SK-N-SH (cell line): ENCODE measurements around the gene SIK2. TPM values are rescaled to one million over a fixed set of nuclear protein-coding genes. Genes with fewer than 3 reads are reported as not detected.

Experiments
- CTCF ChIA-PET: fragments of 300-600, 350-600 bp; formaldehyde crosslinking; extraction: SDS; loops from one replicate; lab custom pipeline; 2021; lab: Yijun Ruan, JAX
- POLR2A ChIA-PET: fragments of 350-600 bp; sonication (Branson Sonifier 250); formaldehyde crosslinking; extraction: SDS; loops from one replicate; lab custom pipeline; 2020; ENCODE audit warnings: antibody characterized with exemption, inconsistent platforms; lab: Yijun Ruan, JAX
- DNase-seq: peaks from one replicate; pipeline ENCODE4 v3.0.0; 2012
- H2AFZ ChIP-seq: fragments of 200-600 bp; sonication (generic); 2 replicates; pipeline ENCODE4 v1.8.1; 2016; ENCODE audit warnings: antibody characterized with exemption, mild to moderate bottlenecking, low read depth
- H3F3A ChIP-seq: fragments of 200-600 bp; sonication (generic); replicated peaks from 2 replicates; pipeline ENCODE3; 2016; ENCODE audit warnings: antibody characterized with exemption, mild to moderate bottlenecking; ENCODE audit not compliant: insufficient read depth
- H3K27ac ChIP-seq, 2 experiments: fragments of 200-500 bp in 1 of 2; fragments of 200-600 bp in 1 of 2; sonication (Bioruptor generic) in 1 of 2; sonication (generic), shearing (Covaris generic) in 1 of 2; 2 replicates each; pipeline versions ENCODE4 v1.5.1 to v1.6.1; 2014 to 2016; ENCODE audit warnings: low read depth in 2 of 2, inconsistent platforms in 1 of 2, low read length in 1 of 2, mild to moderate bottlenecking in 1 of 2, mixed read lengths in 1 of 2
- H3K27me3 ChIP-seq: fragments of 200-600 bp; sonication (generic), shearing (Covaris generic); 2 replicates; pipeline ENCODE4 v1.6.1; 2016; ENCODE audit warnings: mixed run types; ENCODE audit not compliant: insufficient read depth
- H3K36me3 ChIP-seq, 2 experiments: fragments of 200-500 bp in 1 of 2; fragments of 200-600 bp in 1 of 2; sonication (Bioruptor generic) in 1 of 2; sonication (generic) in 1 of 2; replicated peaks in 1 of 2; 2 replicates each; pipeline versions ENCODE3 to v1.5.1; 2014 to 2016; ENCODE audit warnings: low read length in 1 of 2, mild to moderate bottlenecking in 1 of 2; ENCODE audit not compliant: insufficient read depth in 2 of 2, control insufficient read depth in 1 of 2
- H3K4me1 ChIP-seq, 2 experiments: fragments of 200-500 bp in 1 of 2; fragments of 200-600 bp in 1 of 2; sonication (Bioruptor generic) in 1 of 2; sonication (generic), shearing (Covaris generic) in 1 of 2; 2 replicates each; pipeline versions ENCODE4 v1.5.1 to v1.6.1; 2014 to 2016; ENCODE audit warnings: low read depth in 1 of 2, low read length in 1 of 2, mixed run types in 1 of 2; ENCODE audit not compliant: insufficient read depth in 2 of 2, control insufficient read depth in 1 of 2
- H3K4me2 ChIP-seq: fragments of 200-600 bp; sonication (generic), shearing (Covaris generic); 2 replicates; pipeline ENCODE4 v1.6.1; 2017; ENCODE audit warnings: mixed run types
- H3K4me3 ChIP-seq, 2 experiments: fragments of 200-500 bp in 1 of 2; fragments of 200-600 bp in 1 of 2; sonication (Bioruptor generic) in 1 of 2; sonication (generic), shearing (Covaris generic) in 1 of 2; 2 replicates each; pipeline versions ENCODE4 v1.5.1 to v1.8.1; 2014 to 2016; ENCODE audit warnings: low read depth in 2 of 2, inconsistent platforms in 1 of 2, low read length in 1 of 2, mild to moderate bottlenecking in 1 of 2, mixed read lengths in 1 of 2, moderate library complexity in 1 of 2
- H3K79me2 ChIP-seq: fragments of 200-600 bp; sonication (generic); 2 replicates; pipeline ENCODE4 v1.8.1; 2017; ENCODE audit warnings: mild to moderate bottlenecking; ENCODE audit not compliant: insufficient read depth
- H3K9ac ChIP-seq: fragments of 200-600 bp; sonication (generic); 2 replicates; pipeline ENCODE4 v1.6.1; 2017; ENCODE audit warnings: mixed run types
- H3K9me2 ChIP-seq: fragments of 200-600 bp; sonication (generic); 2 replicates; pipeline ENCODE4 v1.6.1; 2017; ENCODE audit warnings: mixed run types
- H3K9me3 ChIP-seq: fragments of 200-600 bp; sonication (generic); 2 replicates; pipeline ENCODE4 v1.6.1; 2017; ENCODE audit warnings: mixed run types, mild to moderate bottlenecking, moderate library complexity
- H4K20me1 ChIP-seq: fragments of 200-600 bp; sonication (generic); 2 replicates; pipeline ENCODE4 v1.6.1; 2017; ENCODE audit warnings: mild to moderate bottlenecking, mixed run types; ENCODE audit not compliant: insufficient read depth
- CHD2 ChIP-seq: fragments of 150-350 bp; IDR thresholded peaks from 2 replicates; pipeline ENCODE4 v1.6.1; 2018; ENCODE audit warnings: low read length; ENCODE audit not compliant: partially characterized antibody
- CTCF ChIP-seq: fragments of 200-600 bp; sonication (generic); IDR thresholded peaks from 2 replicates; pipeline ENCODE4 v1.6.1; 2017; ENCODE audit warnings: antibody characterized with exemption, mild to moderate bottlenecking, moderate library complexity
- EP300 ChIP-seq, 2 experiments: IDR thresholded peaks; 2 replicates each; pipeline versions ENCODE4 v1.4.0 to v1.6.1; 2012; ENCODE audit warnings: borderline replicate concordance in 1 of 2, low read depth in 1 of 2, low read length in 1 of 2
- FOXJ3 ChIP-seq: sonication (generic); formaldehyde crosslinking; IDR thresholded peaks from 2 replicates; pipeline ENCODE4 v1.5.1; 2020; ENCODE audit warnings: mild to moderate bottlenecking, missing genetic modification reagents
- GABPA ChIP-seq: IDR thresholded peaks from 2 replicates; pipeline ENCODE4 v1.4.0; 2012; ENCODE audit warnings: low read depth, mild to moderate bottlenecking
- MEF2A ChIP-seq: IDR thresholded peaks from 2 replicates; pipeline ENCODE4 v1.4.0; 2012; ENCODE audit warnings: low read depth, borderline replicate concordance
- POLR2AphosphoS5 ChIP-seq: IDR thresholded peaks from 2 replicates; pipeline ENCODE4 v1.6.1; 2012; ENCODE audit warnings: low read depth, low read length
- RFX5 ChIP-seq: IDR thresholded peaks from 2 replicates; pipeline ENCODE4 v1.6.1; 2012; ENCODE audit warnings: mild to moderate bottlenecking, improper control_type of control experiment, low read length
- RXRA ChIP-seq: IDR thresholded peaks from 2 replicates; pipeline ENCODE4 v1.4.0; 2012; ENCODE audit warnings: low read depth, mild to moderate bottlenecking, borderline replicate concordance
- SIN3A ChIP-seq: IDR thresholded peaks from 2 replicates; pipeline ENCODE4 v1.6.1; 2012; ENCODE audit warnings: low read depth, mild to moderate bottlenecking, low read length, moderate library complexity, borderline replicate concordance
- TAF1 ChIP-seq: IDR thresholded peaks from 2 replicates; pipeline ENCODE4 v1.6.1; 2012; ENCODE audit warnings: low read depth, mild to moderate bottlenecking, low read length, moderate library complexity, borderline replicate concordance
- TCF12 ChIP-seq: IDR thresholded peaks from 2 replicates; pipeline ENCODE4 v1.4.0; 2012
- YY1 ChIP-seq: IDR thresholded peaks from 2 replicates; pipeline ENCODE4 v1.4.0; 2012; ENCODE audit warnings: low read depth, mild to moderate bottlenecking
- ZBTB33 ChIP-seq: IDR thresholded peaks from 2 replicates; pipeline ENCODE4 v1.4.0; 2012; ENCODE audit warnings: low read depth, borderline replicate concordance
- WGBS: methylation state at CpG from one replicate; pipeline ENCODE4 v1.1.6; 2017; ENCODE audit warnings: low lambda C conversion rate; 5-methylcytosine and 5-hydroxymethylcytosine counted together
- polyA plus RNA-seq, 3 experiments: library from polyadenylated mRNA; depleted of rRNA; stranded (reverse); fragments of >200 nt; gene quantifications; 2 replicates each; pipeline ENCODE4 v1.2.3, GENCODE V29; 2012
- TF ChIP-seq, protein P1 (sequence below): IDR thresholded peaks from 2 replicates; pipeline ENCODE4 v1.4.0; 2012; ENCODE audit warnings: low read depth
- TF ChIP-seq, protein P2 (sequence below): IDR thresholded peaks from 2 replicates; pipeline ENCODE4 v1.6.1; 2012; ENCODE audit warnings: mild to moderate bottlenecking, low read depth, low read length, moderate library complexity
- TF ChIP-seq, protein P3 (sequence below): fragments of 150-350 bp; IDR thresholded peaks from 2 replicates; pipeline ENCODE4 v1.6.1; 2017; ENCODE audit warnings: antibody characterized with exemption, low read length, low read depth, borderline replicate concordance
- TF ChIP-seq, protein P4 (sequence below): IDR thresholded peaks from 2 replicates; pipeline ENCODE4 v1.4.0; 2012; ENCODE audit warnings: low read depth, borderline replicate concordance

Gene SIK2
- polyA plus RNA-seq, 1 of the 3 experiments (the other 2 are of a cell fraction), result 8.9 TPM

- peaks cover 7 to 25% of the 10 kb centered on the region in 2 experiments for H3K36me3 ChIP-seq
- H3K9me3 ChIP-seq, result no peaks in the 10 kb centered on the region
- no peak overlapping the region for H3K4me3 ChIP-seq
- H3K27me3 ChIP-seq, result no peaks in the 10 kb centered on the region
- peaks cover 44% of the 10 kb centered on the region for H3F3A ChIP-seq
- WGBS, result 95% methylated on average over 7 of the region's 7 CpGs
- no peaks in the 10 kb centered on the region for H3K79me2 ChIP-seq
- H3K27ac ChIP-seq, result no peak overlapping the region
- no peak for TF ChIP-seq TAF1
- no peak for TF ChIP-seq FOXJ3 (CRISPR knock-in tag)
- TF ChIP-seq RFX5, result no peak
- TF ChIP-seq POLR2AphosphoS5, result 0 out of 2 replicates have a peak, but pooled peaks have one; percentile 40
- TF ChIP-seq, protein P1, sequence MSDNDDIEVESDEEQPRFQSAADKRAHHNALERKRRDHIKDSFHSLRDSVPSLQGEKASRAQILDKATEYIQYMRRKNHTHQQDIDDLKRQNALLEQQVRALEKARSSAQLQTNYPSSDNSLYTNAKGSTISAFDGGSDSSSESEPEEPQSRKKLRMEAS, result no peak
- no peaks in the 10 kb centered on the region for H3K9me2 ChIP-seq
- H2AFZ ChIP-seq, result no peak overlapping the region
- peaks cover 3 to 22% of the 10 kb centered on the region in 2 experiments; a peak in 3 of 4 replicates for H3K4me1 ChIP-seq
- no peaks in the 10 kb centered on the region for H4K20me1 ChIP-seq
- no peak overlapping the region for H3K4me2 ChIP-seq
- ChIA-PET CTCF (interaction anchor here (0.5 to 2.7 kb wide), 16 partner anchors 18 to 365 kb away, joined by 3 to 21 read pairs (median 4); no protein-coding TSS in a partner anchor), POLR2A (no interaction called here)
- no peak overlapping the region for H3K9ac ChIP-seq
- DNase-seq, result no peak
Observed at GRCh38 chr11:111566324-111566723, 35.9 kb upstream of the SIK2 start.

- no peaks in the 10 kb centered on the region for H3K9me3 ChIP-seq
- H3K9me2 ChIP-seq, result no peaks in the 10 kb centered on the region
- H3K4me2 ChIP-seq, result no peak overlapping the region
- H2AFZ ChIP-seq, result no peak overlapping the region; the same call in 1 of the 2 replicates
- no peak for DNase-seq
- peaks cover 3 to 19% of the 10 kb centered on the region in 2 experiments; a peak in 3 of 4 replicates for H3K4me1 ChIP-seq
- no peak overlapping the region for H3K27ac ChIP-seq
- peaks cover 18% of the 10 kb centered on the region for H3F3A ChIP-seq
- ChIA-PET POLR2A (no interaction called here), CTCF (interaction anchor here (0.8 to 1.6 kb wide), 4 partner anchors 17 to 208 kb away, joined by 3 to 8 read pairs (median 4); partner anchors contain the start of gene SIK2)
- H3K9ac ChIP-seq, result no peak overlapping the region
- H3K27me3 ChIP-seq, result no peaks in the 10 kb centered on the region
- H4K20me1 ChIP-seq, result no peaks in the 10 kb centered on the region
- WGBS, result 70% methylated on average over 4 of the region's 4 CpGs
- H3K4me3 ChIP-seq, result no peak overlapping the region
- no peaks in the 10 kb centered on the region for H3K36me3 ChIP-seq
- no peaks in the 10 kb centered on the region for H3K79me2 ChIP-seq
- TF ChIP-seq MEF2A (no peak), GABPA (no peak), CTCF (no peak), CHD2 (no peak), EP300 (IDR thresholded peaks at IDR 0.05; ENCODE audit: borderline replicate concordance in 1 of 2, low read depth in 1 of 2, low read length in 1 of 2) (no peak), SIN3A (no peak), FOXJ3 (CRISPR knock-in tag) (no peak), RXRA (no peak), POLR2AphosphoS5 (no peak), YY1 (no peak), ZBTB33 (no peak), TCF12 (no peak)
- TF ChIP-seq, protein P2, sequence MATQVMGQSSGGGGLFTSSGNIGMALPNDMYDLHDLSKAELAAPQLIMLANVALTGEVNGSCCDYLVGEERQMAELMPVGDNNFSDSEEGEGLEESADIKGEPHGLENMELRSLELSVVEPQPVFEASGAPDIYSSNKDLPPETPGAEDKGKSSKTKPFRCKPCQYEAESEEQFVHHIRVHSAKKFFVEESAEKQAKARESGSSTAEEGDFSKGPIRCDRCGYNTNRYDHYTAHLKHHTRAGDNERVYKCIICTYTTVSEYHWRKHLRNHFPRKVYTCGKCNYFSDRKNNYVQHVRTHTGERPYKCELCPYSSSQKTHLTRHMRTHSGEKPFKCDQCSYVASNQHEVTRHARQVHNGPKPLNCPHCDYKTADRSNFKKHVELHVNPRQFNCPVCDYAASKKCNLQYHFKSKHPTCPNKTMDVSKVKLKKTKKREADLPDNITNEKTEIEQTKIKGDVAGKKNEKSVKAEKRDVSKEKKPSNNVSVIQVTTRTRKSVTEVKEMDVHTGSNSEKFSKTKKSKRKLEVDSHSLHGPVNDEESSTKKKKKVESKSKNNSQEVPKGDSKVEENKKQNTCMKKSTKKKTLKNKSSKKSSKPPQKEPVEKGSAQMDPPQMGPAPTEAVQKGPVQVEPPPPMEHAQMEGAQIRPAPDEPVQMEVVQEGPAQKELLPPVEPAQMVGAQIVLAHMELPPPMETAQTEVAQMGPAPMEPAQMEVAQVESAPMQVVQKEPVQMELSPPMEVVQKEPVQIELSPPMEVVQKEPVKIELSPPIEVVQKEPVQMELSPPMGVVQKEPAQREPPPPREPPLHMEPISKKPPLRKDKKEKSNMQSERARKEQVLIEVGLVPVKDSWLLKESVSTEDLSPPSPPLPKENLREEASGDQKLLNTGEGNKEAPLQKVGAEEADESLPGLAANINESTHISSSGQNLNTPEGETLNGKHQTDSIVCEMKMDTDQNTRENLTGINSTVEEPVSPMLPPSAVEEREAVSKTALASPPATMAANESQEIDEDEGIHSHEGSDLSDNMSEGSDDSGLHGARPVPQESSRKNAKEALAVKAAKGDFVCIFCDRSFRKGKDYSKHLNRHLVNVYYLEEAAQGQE, result no peak
- TF ChIP-seq, protein P3, sequence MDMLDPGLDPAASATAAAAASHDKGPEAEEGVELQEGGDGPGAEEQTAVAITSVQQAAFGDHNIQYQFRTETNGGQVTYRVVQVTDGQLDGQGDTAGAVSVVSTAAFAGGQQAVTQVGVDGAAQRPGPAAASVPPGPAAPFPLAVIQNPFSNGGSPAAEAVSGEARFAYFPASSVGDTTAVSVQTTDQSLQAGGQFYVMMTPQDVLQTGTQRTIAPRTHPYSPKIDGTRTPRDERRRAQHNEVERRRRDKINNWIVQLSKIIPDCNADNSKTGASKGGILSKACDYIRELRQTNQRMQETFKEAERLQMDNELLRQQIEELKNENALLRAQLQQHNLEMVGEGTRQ, result no peak
- TF ChIP-seq, protein P4, sequence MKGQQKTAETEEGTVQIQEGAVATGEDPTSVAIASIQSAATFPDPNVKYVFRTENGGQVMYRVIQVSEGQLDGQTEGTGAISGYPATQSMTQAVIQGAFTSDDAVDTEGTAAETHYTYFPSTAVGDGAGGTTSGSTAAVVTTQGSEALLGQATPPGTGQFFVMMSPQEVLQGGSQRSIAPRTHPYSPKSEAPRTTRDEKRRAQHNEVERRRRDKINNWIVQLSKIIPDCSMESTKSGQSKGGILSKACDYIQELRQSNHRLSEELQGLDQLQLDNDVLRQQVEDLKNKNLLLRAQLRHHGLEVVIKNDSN, result no peak
Observed at GRCh38 chr11:111569476-111569875, 32.8 kb upstream of the SIK2 start.
